Brain microvascular endothelial cell (primary cell): ENCODE data around the gene NAA80.
"Not testable (repeated sequence)": the region's sequence is repeated elsewhere in the genome, so short reads cannot be mapped to it uniquely, and the experiment has no call there.

ENCODE experiments used
- DNase-seq: peaks from one replicate; pipeline ENCODE4 v3.0.0-alpha.2; 2020
- H3K27ac ChIP-seq: fragments of 250-450 bp; sonication (Bioruptor Pico); 2 replicates; pipeline ENCODE4 v1.5.1; 2020; ENCODE audit warnings: mild to moderate bottlenecking, moderate library complexity
- H3K27me3 ChIP-seq: fragments of 250-450 bp; sonication (Bioruptor Pico); replicated peaks from 2 replicates; pipeline ENCODE4 v1.5.1; 2020; ENCODE audit warnings: mild to moderate bottlenecking
- H3K36me3 ChIP-seq: fragments of 250-450 bp; sonication (Bioruptor Pico); replicated peaks from 2 replicates; pipeline ENCODE4 v1.5.1; 2020; ENCODE audit warnings: mild to moderate bottlenecking
- H3K4me3 ChIP-seq: 2 replicates; pipeline ENCODE4 v1.5.1; 2011; ENCODE audit warnings: low read depth, mild to moderate bottlenecking, control low read depth, low read length, moderate library complexity
- in situ Hi-C: cut with HindIII; loops from 2 replicates; pipeline ENCODE4 v1.10.0; 2017; ENCODE audit warnings: low sequenced_read_pairs, low pct_ligation_motif_present
- TF ChIP-seq, protein P1 (sequence below): IDR thresholded peaks from 2 replicates; pipeline ENCODE4 v1.5.1; 2011; ENCODE audit warnings: low read depth, mild to moderate bottlenecking, moderate library complexity, low read length, control low read depth, inconsistent platforms; ENCODE audit errors: missing control alignments

The NAA80 gene

DNA sequence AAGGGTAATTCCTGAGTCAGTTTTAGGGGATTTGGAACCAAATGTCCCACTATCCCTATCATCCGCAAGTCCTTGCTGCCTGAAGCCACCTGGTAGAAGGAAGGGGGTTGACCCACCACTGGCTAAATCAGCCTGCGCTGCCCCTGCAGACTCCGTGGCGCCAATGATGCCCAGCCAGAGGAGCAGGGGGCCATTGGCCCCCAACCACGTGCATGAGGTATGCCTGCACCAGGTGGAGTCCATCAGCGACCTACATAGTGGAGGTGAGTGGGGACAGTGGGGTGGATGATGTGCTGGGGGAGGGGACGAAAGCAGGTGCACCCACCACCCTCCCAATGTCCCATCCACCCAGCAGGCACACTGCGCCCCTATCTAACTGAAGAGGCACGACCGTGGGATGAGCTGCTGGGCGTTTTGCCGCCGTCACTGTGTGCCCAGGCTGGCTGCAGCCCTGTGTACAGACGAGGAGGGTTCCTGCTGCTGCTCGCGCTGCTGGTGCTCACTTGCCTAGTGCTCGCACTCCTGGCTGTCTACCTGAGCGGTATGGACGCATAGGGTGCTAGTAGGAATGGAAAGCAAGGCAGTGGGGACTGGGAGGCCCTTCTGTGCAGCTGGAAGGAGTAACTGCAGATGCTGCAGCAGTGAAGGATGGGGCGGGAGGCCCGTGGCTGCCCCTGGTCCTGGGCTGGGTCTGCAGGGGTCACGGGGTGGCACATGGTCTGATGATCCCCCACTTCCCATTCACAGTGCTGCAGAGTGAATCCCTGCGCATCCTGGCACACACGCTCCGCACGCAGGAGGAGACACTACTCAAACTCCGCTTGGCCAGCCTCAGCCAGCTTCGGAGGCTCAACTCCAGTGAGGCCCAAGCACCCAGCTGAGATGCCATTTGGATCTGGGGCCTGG is 12.6 kb downstream of the NAA80 start:
- DNase-seq: no peak
- H3K4me3 ChIP-seq: no peak overlapping the region
- H3K36me3 ChIP-seq: peaks cover 25% of the 10 kb centered on the region
- H3K27me3 ChIP-seq: no peaks in the 10 kb centered on the region
- H3K27ac ChIP-seq: no peak overlapping the region
- in situ Hi-C loops: no loop called here
- TF ChIP-seq, protein P1, sequence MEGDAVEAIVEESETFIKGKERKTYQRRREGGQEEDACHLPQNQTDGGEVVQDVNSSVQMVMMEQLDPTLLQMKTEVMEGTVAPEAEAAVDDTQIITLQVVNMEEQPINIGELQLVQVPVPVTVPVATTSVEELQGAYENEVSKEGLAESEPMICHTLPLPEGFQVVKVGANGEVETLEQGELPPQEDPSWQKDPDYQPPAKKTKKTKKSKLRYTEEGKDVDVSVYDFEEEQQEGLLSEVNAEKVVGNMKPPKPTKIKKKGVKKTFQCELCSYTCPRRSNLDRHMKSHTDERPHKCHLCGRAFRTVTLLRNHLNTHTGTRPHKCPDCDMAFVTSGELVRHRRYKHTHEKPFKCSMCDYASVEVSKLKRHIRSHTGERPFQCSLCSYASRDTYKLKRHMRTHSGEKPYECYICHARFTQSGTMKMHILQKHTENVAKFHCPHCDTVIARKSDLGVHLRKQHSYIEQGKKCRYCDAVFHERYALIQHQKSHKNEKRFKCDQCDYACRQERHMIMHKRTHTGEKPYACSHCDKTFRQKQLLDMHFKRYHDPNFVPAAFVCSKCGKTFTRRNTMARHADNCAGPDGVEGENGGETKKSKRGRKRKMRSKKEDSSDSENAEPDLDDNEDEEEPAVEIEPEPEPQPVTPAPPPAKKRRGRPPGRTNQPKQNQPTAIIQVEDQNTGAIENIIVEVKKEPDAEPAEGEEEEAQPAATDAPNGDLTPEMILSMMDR: no peak

DNA sequence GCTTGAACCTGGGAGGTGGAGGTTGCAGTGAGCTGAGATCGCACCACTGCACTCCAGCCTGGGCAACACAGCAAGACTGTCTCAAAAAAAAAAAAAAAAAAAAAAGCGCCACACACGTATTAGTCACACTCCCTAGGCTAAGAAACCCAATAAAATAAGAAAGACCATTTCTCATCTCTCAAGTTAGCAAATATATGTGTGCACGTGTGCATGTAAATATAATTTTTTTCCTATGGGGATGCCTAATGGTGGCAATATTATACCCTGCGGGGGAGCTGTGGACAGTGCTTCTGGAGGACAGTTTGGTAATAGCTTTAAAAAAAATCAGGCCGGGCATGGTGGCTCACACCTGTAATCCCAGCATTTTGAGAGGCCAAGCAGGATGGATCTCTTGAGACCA is 15.1 kb downstream of the NAA80 start:
- H3K27ac ChIP-seq, H3K27me3 ChIP-seq, in situ Hi-C loops, DNase-seq, H3K4me3 ChIP-seq: not testable (repeated sequence)
- peaks cover 14% of the 10 kb centered on the region for H3K36me3 ChIP-seq

DNA sequence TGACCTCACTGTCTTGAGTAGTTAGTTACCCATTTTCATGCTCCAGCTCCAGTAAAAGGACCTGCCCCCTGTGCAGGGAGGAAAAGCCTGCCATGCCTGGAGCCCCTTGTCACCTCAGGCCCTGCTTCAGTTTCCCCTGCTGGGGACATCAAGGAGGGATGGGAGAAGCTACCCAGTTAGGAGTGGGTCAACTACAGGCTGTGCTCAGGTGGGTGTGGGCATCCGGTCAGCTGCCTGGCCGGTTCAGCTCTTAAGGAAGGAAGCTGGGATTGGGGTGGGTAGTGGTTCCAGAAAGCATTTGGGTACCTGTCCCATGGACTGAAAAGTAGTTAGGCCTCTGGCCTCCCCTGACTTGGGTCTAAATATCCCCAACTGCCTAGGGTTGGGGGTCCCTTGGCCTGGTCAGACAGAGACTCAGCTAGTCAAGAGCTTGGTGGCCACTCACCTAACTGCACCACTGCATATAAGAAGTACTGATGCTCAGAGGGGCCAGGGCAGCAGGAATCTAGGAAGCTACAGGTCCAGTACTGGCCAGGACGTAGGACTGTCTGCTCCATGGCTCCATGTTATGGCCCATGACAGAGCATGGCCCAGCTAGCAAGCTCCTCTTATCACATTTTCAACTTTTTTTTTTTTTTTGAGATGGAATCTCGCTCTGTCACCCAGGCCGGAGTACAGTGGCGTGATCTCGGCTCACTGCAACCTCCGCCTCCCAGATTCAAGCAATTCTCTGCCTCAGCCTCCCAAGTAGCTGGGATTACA is 19.8 kb downstream of the NAA80 start:
- TF ChIP-seq, protein P1: no peak
- H3K27ac ChIP-seq: no peak overlapping the region
- in situ Hi-C loops: no loop called here

DNA sequence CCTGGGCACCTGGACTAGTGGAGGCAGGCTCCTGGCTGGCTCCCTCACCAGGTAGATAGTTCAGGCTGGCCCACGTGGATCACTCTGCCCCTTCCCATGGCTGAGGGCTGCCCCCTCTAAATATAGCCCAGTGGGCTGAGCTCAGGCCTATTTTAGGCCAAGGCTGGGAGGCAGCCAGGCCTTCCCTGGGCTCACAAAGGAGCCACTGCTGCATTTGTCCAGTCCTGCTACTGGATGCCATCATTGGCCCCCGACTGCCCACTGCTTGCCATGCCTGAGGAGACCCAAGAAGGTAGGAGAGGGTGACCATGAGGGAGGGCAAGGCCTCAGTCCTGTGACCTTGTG is 20.4 kb downstream of the NAA80 start, which contains the start of gene LSMEM2:
TSS of gene LSMEM2 (plus strand) at position 208 of the 345 bp plus-strand sequence. CDS start at position 235, 27 bp downstream.
- in situ Hi-C loops: no loop called here
- no peak within 1 kb of the TSS for H3K4me3 ChIP-seq

More for the DNA sequence above, 19.8 kb downstream of the NAA80 start:
- no peak for DNase-seq
- H3K4me3 ChIP-seq: no peak overlapping the region
- peaks cover 14% of the 10 kb centered on the region for H3K27me3 ChIP-seq
- H3K36me3 ChIP-seq: no peaks in the 10 kb centered on the region

DNA sequence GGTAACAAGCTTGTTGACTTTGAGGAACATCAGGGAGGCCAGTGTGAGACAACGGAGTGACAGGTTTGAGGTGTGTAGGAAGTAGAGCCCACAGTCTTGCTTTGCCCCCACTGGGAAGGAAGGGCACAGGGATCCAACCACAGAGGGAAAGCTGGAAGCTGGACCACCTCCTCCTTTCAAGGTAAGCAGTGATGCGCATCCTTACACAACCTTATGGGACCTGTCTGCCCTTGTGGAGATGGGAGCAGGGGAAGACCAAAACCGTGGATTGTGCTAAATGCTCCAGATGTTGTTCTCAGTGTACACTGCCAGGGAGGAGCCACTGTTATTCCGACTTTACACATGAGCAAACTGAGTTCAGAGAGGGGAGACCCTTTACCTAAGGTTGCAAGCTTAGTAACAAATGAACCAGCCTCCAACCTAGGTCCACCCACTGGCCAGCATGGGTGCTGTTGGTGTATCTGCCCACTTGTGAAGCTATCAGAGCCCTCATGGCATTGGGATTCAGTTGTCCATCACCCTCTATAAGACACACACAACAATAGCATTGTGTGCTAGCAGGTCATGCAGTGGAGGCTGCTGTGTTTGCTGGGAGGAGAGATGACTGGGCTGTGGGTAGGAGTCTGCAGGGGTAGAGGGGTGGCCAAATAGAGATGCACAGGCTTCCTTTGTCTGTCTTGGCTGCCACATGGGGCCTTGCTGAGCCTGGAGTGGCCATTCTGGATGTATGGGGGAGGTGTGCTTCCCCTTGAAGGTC is 20.9 kb downstream of the NAA80 start:
- Histone ChIP-seq H3K4me3 (no peak overlapping the region), H3K36me3 (no peaks in the 10 kb centered on the region), H3K27me3 (peaks cover 26% of the 10 kb centered on the region), H3K27ac (no peak overlapping the region)
- DNase-seq: no peak
- TF ChIP-seq, protein P1: no peak
- in situ Hi-C loops: no loop called here

More for the DNA sequence above, 20.4 kb downstream of the NAA80 start, which contains the start of gene LSMEM2:
- Histone ChIP-seq H3K27ac (no peak within 1 kb of the TSS), H3K27me3 (peaks cover 20% of the 10 kb centered on the region), H3K36me3 (no peaks in the 10 kb centered on the region)
- no peak for DNase-seq
- TF ChIP-seq, protein P1: no peak
